Sigmoid colon (tissue), 4 donors: Measurements from ENCODE around the gene ADAMTS2.

Source experiments
- CTCF ChIP-seq, 4 experiments: fragments of 450-650 bp in 3 of 4; fragments of 200-600 bp in 1 of 4; IDR thresholded peaks; one replicate each; pipeline ENCODE4 v1.5.1; 2016 to 2019; ENCODE audit warnings: antibody characterized with exemption in 4 of 4, mild to moderate bottlenecking in 3 of 4, moderate library complexity in 2 of 4
- POLR2AphosphoS5 ChIP-seq, 4 donors: sonication (generic); formaldehyde crosslinking; IDR thresholded peaks; one replicate each; pipeline ENCODE4 v1.6.1; 2017; ENCODE audit warnings: antibody characterized with exemption in 4 of 4

GRCh38 chr5:179301796-179302195, 43.5 kb downstream of the ADAMTS2 start:
- TF ChIP-seq POLR2AphosphoS5 (IDR thresholded peaks at IDR 0.05) (no peak), CTCF (IDR thresholded peaks at IDR 0.05) (no peak)
